Activated CD4-positive, alpha-beta T cell treated with anti-CD3 and anti-CD28 coated beads for 48 hours (primary cell): ENCODE measurements around the gene GABRD.

Experiments
- DNase-seq: peaks from one replicate; pipeline ENCODE4 v3.0.0-alpha.2; 2020

GABRD gene

DNA sequence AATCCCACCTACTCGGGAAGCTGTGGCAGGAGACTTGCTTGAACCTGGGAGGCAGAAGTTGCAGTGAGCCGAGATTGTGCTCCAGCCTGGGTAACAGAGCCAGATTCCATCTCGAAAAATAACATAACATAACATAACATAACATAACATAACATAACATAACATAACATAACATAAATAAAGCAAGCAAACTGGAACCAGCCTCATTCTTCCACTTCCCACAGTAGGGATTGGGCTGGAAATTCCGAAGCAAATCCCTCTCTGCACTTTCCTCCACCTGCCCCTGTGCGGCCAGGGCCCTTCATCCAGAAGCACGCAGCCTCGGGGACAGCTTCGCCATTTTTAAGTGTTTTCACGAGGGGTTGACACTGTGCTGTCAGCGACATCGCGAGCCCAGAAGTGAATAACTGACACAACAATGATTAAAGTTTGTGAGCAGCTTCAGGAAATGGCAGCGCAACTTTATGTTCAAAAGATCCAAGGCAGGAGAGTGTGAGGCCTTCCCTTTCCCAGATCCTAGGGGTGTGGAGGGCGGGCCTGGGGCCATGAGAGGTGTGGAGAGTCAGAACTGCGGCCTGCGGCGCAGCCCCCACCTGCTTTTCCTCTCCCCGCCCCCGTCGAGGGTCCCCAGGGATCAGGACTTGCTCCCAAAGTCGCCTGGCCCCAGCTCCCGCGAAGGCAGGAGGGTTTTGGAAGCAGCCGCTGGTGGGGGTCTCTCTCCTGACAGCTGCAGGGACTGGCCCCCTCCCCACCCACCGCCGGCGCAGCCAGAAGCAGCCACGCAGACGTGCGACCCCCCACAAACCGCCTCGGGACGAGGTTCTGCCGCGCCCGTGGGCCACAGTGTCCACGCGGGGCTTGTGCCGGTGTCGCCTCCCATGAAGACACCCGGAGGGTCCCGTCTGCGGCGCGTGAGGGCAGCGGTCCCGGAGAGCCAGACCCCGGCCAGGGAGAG lies 651 bp upstream of the GABRD start:
- DNase-seq = no peak

DNA sequence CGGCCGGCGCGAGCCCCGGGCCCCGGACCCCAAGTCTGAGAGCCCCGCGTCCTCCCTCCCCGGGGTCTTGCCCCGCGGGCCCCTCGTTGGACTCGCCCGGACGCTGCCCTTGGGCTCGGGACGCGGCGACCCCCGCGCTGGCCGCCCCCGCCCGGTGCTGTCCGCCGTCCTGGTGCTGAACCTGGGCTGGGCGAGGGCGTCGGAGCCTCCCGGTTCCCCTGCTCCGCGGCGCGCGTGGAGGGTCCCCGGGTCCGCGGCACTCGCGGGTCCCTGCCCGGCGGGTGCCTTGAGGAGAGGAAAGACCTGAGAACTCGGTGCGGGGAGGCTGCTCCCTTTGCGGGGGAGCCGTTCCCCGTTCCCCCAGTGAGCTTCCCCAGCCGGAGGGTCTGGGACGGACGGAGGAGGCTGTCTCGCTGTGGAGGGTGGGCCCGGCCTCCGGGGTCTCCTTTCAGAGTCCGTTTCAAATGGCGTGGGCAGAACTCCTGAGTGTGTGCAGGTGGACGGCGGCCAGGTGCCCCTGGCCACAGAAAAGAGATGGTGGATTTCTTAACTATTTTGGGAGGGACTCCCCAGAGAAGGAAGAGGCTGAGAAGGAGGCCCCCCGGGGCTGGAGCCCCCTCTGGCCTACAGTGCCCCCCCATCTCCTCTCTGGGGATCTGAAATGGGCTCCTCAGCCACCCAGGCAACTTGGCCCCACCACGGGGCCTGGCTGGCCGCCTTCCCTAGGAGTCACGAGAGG lies 595 bp downstream of the GABRD start:
- DNase-seq = no peak

DNA sequence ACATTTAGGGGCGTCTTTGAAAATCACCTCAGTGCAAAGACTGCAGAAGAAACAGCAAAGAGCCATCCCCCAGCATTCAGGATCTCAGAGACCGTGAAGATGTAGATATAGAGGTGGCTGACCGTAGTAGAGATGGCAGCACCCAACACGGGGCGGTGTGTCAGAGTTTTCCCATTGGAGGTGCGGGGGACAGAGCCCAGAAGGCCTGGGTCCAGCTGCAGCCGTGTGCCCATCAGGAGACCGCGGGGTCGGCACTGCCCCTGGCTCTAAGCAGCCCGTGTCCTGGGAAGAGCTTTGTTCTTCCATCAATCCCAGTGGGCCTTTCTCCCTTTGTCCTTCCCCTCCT lies 1.1 kb downstream of the GABRD start:
- no peak for DNase-seq

DNA sequence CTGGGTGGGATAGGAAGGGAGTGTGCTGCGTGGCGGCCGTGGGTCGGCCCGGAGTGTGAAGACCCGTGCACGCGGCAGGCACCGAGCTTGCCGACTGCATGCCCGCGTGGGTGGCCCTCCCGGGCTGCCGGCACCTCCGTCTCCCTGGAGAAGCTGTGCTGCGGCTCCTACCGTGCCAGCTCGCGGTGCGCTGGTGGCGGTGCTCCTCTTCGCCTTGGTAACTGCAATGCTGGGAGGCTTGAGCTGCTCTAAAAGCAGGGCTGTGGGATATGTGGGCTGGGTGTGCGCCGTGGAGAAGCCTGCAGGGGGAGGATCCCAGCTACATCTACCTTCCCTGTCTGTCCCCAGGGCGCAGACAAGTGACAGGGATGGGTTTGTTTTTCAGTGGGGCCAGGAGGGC lies 2.4 kb downstream of the GABRD start:
- no peak for DNase-seq

DNA sequence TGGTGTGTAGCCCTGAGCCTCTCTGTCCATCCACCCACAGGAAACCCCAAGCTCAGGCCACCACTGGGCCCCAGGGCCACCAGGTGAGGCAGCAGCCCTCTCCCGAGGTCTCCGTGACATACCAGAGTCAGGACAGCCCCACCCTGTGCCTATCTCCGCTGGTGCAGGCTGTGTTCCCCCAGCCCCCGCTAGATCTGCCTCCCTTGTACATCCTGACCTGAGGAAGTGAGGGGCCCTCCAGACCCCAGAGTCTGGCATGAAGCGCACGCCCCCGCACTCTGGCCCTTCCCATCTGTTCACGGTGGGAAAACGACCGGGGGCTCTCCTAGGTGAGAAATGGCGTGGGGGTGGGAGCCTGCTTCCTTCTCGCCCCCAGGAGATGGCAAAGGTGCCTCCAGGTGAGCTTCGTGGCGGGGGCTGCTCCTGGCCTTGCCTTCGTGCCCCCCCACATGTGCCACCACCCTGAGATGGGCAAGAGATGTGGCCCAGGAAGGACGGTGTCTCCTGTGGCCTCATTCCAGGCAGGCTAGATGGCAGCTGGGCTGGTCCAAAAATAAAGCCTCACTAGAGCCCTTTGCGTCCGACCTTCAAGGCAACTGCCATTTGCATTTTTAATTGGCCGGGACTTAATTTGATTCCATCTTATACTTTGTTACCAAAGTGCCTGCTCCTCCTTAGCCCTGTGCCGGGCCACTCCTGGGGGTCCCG lies 3.1 kb downstream of the GABRD start:
- no peak for DNase-seq

DNA sequence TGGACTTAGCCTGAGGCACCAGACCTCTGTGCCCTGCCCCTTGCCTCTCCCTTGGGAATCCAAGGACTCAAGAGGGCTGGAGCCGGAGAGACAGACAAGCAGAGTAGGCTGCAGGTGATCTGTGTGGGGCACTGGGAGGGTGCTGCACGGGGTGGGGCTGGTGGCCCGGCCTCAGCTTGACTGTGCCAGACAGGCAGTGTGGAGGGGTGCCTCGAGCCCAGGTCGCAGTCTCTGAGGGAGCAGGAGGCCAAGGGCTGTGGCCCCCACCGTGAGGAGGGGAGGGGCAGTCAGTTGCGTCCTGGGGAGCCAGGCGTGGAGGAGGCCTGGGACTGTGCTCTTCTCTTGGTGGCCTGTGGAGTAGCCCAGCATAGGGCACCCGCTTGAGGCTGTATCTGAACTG lies 4.0 kb downstream of the GABRD start:
- DNase-seq = no peak

DNA sequence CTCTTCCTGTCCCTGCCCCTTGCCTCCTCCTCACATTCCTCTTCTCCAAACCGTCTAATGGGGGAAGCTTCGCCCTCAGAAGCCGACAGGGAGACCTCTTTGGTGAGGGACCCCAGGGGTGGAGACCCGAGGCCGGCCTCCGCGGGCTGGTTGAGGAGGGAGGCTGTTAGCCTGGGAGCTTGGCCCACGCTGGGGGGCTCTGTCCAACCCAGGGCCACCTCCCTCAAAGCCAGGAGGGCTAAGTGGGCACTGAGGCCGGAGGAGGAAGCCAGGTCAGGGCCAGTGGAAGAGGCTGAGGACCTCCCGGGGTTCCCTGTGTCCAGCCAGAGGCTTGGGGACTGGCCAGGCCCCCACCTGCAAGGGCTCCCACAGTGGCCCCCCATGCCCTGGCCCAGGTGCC lies 5.3 kb downstream of the GABRD start:
- no peak for DNase-seq

DNA sequence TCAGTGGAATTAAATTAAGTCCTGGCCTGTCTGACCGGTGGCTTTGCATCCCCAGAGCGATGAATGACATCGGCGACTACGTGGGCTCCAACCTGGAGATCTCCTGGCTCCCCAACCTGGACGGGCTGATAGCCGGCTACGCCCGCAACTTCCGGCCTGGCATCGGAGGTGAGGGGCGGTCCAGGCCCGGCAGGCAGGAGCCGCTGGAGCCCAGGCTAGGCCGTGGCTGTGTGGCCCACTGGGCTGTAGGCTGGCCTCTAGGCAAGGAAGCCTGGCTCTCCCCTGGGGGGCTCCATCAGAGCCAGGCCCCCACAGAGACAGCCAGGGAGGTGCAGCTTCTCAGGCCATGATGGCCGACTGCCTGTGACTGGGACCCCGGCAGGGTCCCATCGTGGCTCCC lies 5.7 kb downstream of the GABRD start:
- DNase-seq = no peak

DNA sequence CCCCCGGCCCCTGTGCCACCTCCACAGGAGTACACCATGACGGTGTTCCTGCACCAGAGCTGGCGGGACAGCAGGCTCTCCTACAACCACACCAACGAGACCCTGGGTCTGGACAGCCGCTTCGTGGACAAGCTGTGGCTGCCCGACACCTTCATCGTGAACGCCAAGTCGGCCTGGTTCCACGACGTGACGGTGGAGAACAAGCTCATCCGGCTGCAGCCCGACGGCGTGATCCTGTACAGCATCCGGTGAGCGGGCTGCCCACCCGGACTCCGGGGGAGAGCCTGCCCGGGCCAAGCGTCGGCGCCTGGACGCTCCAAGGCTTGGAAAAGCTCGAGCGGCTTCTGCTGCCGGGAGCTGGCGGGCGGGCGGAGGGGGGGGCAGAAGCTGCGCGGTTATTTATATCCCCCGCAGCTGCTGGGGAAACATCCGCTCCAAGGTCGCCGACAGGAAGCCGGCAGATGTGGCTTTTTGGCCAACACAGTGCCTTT lies 6.4 kb downstream of the GABRD start:
- no peak for DNase-seq

DNA sequence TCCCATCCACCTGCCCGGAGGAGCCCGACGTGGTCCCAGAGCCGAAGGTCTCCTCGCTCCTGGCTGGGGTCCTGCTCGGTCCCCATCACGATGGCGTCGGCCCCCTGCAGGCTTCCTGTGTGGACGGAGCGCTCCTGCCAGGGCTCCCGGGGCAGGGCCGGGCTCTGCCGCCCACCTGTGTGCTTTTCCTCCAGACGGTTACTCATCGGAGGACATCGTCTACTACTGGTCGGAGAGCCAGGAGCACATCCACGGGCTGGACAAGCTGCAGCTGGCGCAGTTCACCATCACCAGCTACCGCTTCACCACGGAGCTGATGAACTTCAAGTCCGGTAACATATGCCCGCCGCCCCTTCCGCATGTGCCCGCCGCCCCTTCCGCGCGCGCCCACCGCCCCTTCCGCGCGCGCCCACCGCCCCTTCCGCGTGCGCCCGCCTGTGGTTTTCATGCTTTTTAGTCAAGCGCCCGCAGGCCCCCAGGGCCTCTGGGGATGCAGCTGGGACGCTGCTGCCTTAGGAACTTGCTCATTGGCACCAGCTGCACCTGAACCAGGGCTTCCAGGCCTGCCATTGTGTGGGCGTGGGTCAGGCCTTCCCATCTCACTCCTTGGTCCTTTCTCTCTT lies 8.9 kb downstream of the GABRD start:
- no peak for DNase-seq

DNA sequence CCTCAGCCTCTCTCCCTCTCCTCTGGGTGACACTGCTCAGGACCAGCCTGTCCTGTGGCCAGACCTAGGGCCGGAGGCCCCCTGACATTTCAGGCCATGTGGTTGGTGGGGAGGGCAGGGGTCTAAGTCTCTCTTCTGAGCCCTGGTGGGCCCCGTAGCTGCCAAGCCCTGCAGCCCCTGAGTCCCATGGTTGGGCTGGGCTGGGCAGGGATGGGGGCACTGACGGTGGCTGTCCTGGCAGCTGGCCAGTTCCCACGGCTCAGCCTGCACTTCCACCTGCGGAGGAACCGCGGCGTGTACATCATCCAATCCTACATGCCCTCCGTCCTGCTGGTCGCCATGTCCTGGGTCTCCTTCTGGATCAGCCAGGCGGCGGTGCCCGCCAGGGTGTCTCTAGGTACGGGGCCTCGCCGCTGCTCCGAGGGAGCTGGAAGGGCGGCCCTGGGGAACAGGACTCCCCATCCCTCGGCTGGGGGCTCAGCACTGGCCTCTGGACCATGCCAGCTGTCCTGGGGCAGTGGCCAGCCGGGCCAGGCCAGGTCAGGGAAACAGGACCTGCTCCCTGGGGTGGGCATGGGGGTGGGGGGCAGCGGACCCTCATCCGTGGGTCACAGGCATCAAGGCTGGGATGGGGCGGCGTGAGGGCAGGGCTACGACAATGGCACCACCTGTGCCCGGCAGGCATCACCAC lies 9.9 kb downstream of the GABRD start:
- no peak for DNase-seq

DNA sequence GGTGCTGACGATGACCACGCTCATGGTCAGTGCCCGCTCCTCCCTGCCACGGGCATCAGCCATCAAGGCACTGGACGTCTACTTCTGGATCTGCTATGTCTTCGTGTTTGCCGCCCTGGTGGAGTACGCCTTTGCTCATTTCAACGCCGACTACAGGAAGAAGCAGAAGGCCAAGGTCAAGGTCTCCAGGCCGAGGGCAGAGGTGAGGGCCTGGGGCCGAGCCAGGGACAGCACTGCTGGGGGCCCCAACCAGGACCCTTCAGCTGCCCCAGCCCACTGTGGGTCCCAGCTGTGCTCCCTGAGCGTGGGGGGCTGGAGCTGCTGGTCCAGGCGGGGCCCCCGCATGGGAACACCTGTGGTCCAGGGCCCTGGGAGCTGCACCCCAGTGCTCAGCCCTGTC lies 10.4 kb downstream of the GABRD start:
- no peak for DNase-seq

DNA sequence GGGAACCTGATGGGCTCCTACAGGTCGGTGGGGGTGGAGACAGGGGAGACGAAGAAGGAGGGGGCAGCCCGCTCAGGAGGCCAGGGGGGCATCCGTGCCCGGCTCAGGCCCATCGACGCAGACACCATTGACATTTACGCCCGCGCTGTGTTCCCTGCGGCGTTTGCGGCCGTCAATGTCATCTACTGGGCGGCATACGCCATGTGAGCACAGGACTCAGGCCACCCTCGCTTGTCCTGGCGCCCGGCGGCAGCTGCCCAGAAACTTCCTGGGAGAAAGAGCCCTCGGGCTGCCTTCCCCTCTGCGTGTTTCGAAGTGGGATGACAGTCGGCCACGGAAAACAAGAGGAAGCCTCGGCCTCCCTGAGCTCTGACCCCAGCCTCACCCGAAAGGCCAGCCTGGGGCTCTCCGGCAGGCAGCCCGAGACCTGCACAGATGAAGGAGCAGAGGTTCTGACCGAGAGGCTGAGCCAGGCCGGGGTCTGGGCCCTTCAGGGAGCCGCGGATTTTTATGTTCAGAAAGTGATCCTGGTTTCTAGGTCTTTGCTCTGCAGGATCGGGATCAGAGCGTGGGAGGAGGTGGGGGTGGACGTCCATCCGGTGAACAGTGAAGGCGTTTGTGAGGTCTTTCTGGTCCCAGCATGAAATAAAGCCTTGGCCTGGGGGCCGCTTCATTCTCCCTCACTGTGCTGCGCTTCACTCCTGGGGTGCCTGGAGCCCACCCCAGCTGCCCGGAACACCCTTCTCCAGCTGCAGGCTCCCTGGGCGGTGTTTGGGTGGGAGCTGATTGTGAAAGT lies 11.1 kb downstream of the GABRD start:
- no peak for DNase-seq

DNA sequence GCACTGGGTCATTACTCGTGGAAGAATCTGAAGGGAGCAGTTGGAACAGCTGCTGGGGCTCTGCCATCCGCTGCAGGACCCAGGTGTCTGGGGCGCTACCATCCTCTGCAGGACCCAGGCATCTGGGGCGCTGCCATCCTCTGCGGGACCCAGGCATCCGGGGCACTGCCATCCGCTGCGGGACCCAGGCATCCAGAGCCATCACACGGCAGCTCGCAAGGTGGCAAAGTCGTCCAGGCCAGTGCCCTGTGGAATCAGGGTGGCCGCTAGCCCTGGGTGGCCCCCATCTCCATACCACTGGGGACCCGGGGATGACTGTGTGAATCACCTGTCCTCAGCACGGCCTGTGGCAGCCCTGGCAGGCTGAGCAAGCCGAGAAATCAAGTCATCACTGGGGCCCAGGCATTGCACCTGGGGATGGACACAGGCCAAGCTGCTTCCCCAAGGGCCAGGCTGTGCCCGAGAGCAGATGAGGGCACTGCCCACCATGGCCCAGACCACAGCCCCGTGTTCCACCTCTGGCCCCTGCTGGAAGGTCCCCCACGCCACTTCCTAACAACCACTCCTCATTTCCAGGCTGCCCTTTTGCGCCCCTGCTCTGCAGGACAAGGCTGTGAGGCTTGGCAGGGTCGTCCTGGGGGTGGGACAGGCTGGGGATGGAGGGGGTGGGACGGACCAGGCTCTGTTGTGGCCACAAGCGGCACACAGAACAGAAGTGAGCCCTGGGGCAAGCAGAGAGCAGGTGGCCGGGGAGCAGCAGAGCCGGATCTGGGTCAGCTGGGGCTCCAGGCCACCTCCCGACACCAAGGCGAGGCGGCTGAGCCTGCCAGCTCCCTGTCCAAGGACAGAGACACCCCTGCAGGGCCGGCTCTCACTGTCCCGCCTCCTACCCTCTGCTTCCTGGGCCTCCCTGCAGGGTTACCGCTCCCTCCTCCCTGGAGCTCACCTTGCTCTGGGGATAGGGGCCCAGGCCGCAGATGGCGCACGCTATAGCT lies 12.7 kb downstream of the GABRD start:
- no peak for DNase-seq

DNA sequence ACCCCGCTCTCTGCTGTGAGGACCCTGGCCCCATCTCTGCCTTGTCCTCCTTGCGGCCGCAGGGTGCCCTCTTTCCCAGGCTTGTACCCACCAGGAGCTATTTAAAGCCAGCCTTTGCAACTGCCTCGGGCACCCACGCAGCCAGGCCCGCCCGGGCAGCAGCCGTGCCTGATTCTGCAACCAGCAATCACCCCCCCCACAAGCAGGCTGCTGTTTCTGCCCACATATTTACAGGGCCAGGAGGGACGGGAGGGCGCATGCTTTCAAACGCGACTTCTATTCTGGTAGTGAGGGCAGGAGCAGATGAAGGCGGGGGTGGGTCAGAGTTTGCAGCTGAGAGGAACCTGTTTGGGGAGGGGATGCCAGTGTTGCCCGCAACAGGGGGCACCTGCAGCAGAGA lies 13.6 kb downstream of the GABRD start:
- DNase-seq = no peak

DNA sequence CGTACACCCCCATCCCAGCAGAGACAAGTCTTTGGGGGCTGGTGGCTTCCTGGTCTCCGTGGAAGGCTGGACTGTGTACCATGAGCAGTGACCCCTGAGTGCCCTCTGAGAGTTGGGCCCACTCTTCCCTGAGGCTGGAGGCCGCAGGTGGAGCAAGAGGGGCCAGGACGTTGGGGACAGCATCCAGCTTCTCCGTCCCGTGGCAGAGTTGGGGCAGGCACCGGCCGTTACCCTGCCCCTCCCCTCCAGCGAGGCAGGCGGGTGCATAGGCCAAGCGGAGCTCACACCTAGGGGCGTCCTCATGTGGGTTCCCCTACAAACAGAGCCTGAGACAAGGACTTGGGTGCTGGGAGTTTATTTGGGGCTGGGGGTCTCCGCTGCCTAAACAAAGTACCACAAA lies 14.0 kb downstream of the GABRD start:
- DNase-seq = no peak

DNA sequence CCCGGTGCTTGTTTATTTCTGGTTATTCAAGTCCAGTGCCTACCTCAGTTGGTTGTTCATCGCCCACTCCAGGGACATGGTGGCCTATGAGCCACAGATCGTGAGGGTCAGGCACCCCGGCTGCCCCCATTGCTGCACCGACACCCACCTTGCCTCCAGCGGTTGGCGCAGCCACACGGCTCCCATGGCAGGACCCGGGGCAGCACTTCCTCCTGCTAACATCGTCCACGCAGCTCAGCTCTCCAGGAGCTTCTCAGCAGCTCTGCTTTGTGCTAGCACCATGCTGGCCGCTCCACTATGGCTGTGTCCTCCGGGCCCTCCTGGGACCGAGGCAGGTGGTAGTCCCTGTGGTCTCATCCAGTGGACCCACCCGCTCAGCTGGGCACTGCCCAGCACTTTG lies 17.1 kb downstream of the GABRD start:
- DNase-seq = no peak

DNA sequence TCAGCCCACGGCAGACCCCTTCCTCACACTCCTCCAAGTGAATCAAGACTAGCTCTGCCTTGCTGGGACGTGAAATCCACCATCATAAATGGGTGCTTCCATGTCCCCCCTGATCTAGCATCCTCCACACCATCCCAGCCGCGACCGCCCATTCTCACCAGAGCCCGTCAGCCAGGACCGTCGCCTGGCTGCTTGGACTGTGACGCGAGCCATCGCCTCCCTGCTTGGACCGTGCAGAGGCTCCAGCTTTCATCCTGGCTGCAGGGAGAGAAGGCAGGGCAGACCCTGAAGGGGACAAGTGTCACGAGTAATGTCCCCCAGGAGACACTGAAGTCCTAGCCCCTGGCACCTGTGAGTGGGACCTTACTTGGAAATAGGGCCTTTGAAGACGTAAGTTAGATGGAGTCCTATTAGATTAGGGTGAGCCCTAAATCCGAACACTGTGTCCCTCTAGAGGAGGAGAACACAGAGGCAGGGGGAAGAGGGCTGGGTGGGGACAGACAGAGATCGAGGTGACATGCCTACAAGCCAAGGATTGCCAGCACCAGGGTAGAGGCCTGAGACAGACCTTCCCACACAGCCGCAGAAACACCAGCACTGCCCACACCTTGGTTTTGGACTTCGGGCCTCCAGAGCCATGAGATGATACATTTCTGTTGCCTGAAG lies 18.3 kb downstream of the GABRD start:
- DNase-seq = no peak

DNA sequence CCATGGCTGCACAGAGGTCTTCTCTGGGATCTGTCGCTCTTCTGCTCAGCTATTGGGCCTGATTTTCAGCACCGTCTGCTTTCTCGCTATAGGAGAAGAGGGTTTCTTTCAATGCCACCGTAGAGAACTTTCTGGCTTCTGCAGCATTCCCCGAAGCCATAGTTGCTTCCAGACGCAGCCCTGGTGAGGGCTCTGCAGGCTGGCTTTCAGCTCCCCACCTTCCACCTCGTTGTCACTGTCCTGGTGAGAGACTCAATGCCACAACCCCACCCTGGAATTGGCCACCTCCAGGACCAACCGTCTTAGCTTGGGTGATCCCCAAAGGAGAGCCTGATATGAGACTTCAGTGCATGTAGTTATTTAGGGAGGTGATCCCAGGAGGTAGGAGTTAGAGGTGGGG lies 19.1 kb downstream of the GABRD start:
- no peak for DNase-seq

DNA sequence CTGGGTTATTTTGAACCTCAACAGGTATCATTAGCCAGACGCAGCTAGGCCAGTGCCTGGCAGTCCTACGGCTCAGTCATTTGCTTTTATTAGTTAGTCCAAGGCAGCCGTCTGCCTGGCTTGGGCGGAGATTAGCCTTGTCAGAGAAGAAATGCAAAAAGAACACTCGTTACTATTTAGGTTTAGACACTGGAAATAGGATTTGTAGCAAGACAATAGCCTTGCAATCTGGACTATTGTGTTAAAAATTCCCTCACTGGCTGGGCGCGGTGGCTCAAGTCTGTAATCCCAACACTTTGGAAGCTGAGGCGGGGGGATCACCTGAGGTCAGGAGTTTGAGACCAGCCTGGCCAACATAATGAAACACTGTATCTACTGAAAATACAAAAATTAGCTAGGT lies 20.1 kb downstream of the GABRD start:
- no peak for DNase-seq
